ENCODE data around the gene AP2B1.

DNA sequence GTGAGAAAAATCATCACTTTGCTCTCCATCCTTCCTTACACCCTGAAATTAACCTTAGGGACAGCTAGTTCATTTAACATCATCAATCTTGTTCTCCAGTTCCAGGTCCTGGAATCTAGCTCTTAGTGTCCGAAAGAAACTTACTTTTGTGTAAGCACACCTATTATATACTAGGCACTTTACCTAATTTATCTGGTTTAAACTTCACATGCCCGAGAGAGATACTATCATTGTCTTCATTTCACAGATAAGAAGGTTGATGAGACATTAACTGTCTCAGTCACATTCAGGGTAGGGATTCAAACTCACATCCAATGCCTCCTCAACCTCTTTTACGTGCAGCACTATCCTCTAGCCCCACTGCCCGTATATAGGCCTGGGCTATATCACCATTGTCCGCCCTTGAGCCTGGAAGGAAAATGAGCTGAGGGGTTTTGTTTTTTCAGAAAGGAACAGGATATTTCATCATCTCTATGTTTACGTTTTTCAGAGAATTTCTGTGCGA lies 501 bp upstream of the AP2B1 start:
- TF ChIP-seq, protein P1, sequence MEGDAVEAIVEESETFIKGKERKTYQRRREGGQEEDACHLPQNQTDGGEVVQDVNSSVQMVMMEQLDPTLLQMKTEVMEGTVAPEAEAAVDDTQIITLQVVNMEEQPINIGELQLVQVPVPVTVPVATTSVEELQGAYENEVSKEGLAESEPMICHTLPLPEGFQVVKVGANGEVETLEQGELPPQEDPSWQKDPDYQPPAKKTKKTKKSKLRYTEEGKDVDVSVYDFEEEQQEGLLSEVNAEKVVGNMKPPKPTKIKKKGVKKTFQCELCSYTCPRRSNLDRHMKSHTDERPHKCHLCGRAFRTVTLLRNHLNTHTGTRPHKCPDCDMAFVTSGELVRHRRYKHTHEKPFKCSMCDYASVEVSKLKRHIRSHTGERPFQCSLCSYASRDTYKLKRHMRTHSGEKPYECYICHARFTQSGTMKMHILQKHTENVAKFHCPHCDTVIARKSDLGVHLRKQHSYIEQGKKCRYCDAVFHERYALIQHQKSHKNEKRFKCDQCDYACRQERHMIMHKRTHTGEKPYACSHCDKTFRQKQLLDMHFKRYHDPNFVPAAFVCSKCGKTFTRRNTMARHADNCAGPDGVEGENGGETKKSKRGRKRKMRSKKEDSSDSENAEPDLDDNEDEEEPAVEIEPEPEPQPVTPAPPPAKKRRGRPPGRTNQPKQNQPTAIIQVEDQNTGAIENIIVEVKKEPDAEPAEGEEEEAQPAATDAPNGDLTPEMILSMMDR (IDR thresholded peaks at IDR 0.05; ENCODE audit: poor library complexity) = no peak
- TF ChIP-seq EZH2 (IDR thresholded peaks at IDR 0.05; ENCODE audit: borderline replicate concordance) = no peak
